Lower leg skin (tissue), 3 donors: ENCODE measurements around the gene CFAP69.

ENCODE experiments used
- POLR2A ChIP-seq, 2 donors: fragments of 450-650 bp; IDR thresholded peaks; one replicate each; pipeline ENCODE4 v1.6.1; 2016 to 2017; ENCODE audit warnings: antibody characterized with exemption in 2 of 2, mild to moderate bottlenecking in 1 of 2, moderate library complexity in 1 of 2
- TF ChIP-seq, protein P1 (sequence below), 3 donors: fragments of 450-650 bp; IDR thresholded peaks; one replicate each; pipeline ENCODE4 v1.5.1; 2016; ENCODE audit warnings: antibody characterized with exemption in 3 of 3, mild to moderate bottlenecking in 3 of 3, moderate library complexity in 2 of 3

DNA sequence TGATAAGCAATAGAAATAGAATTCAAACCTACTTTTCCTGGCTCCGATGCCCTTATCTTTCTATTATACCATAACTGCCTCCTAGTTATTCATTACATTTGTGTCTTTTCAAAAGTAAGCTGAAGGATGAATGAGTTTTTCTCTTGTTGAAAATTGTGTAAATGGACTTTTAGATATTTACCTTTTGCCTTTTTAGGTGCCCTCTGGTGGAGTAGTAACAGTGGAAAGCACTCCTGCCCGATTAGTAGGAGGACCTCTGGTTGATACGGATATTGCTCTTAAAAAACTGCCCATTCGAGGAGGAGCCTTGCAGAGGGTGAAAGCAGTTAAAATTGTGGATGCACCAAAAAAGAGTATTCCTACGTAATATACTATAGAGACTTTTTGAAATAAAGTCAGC lies 64.9 kb downstream of the CFAP69 start:
- TF ChIP-seq, protein P1, sequence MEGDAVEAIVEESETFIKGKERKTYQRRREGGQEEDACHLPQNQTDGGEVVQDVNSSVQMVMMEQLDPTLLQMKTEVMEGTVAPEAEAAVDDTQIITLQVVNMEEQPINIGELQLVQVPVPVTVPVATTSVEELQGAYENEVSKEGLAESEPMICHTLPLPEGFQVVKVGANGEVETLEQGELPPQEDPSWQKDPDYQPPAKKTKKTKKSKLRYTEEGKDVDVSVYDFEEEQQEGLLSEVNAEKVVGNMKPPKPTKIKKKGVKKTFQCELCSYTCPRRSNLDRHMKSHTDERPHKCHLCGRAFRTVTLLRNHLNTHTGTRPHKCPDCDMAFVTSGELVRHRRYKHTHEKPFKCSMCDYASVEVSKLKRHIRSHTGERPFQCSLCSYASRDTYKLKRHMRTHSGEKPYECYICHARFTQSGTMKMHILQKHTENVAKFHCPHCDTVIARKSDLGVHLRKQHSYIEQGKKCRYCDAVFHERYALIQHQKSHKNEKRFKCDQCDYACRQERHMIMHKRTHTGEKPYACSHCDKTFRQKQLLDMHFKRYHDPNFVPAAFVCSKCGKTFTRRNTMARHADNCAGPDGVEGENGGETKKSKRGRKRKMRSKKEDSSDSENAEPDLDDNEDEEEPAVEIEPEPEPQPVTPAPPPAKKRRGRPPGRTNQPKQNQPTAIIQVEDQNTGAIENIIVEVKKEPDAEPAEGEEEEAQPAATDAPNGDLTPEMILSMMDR (IDR thresholded peaks at IDR 0.05) = no peak
- no peak for TF ChIP-seq POLR2A (IDR thresholded peaks at IDR 0.05)
